Myometrial cell (primary cell): ENCODE measurements around the gene IFT74. TPM values are rescaled to one million over a fixed set of nuclear protein-coding genes. Genes with fewer than 3 reads are reported as not detected.

Experiments
- total RNA-seq: library from RNA; depleted of rRNA; stranded (reverse); fragments of >200 nt; gene quantifications from 2 replicates; pipeline ENCODE4 v1.2.3, GENCODE V29; 2015

Gene IFT74
- 8.4 and 9.7 TPM in 2 replicates for total RNA-seq

DNA sequence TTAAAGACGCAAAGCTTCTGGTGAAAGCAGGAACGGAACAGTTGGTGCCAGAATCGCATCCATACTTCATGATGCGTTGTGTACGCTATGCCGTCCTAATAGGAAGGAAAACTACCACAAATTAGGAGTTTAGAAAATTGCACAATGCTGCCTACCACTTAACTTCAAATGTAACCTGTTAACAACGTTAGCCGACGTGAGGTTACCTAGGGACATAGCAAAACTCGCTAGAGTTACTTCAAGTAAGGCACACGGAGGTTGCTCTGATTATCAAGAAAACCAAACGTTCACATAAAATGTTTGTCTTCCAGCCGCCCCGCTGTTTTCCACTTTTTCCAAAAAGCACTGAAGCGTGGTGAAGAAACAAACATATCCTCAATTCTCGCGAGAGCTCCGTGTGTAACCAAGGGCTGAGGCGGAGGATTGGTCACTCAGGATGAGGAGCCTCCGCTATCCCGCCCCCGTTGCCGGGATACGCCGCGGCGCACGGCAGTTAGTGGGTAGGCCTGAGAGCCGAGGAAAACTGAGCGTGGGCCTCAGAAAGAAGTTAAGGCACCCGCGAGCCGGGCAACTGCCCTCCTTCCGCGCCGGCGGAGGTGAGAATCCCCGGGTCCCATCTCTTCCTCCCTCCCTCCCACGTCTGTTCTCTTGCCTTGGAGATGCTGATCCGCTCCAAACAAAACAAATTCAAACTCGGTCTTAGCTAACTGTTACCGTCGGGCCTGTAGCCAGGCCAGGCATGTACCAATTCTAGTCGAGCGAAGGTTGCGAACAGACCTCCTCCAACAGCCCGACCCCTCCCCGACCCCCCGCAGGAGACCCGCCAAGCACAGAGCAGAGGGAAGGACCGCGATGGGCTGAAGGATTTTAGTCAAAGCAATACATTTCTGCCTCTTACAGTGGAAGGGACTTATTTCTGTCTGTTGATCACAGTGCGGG lies at the start of gene IFT74:
Gene IFT74, plus strand, starts transcription at position 492 of the 939 bp plus-strand sequence. CDS start 5,556 bp downstream, outside the sequence.

GRCh38 chr9:26946753-26947727 lies 9.2 kb upstream of the IFT74 start, which contains the start of gene PLAA:
Gene PLAA, minus strand, starts transcription at chr9:26947242. Its CDS starts 197 bp downstream, at chr9:26947045.

GRCh38 chr9:27005491-27005890 lies 49.3 kb downstream of the IFT74 start, which contains the start of gene LRRC19:
Gene LRRC19, minus strand, starts transcription at chr9:27005672. Its CDS starts 5,978 bp downstream, at chr9:26999694.

DNA sequence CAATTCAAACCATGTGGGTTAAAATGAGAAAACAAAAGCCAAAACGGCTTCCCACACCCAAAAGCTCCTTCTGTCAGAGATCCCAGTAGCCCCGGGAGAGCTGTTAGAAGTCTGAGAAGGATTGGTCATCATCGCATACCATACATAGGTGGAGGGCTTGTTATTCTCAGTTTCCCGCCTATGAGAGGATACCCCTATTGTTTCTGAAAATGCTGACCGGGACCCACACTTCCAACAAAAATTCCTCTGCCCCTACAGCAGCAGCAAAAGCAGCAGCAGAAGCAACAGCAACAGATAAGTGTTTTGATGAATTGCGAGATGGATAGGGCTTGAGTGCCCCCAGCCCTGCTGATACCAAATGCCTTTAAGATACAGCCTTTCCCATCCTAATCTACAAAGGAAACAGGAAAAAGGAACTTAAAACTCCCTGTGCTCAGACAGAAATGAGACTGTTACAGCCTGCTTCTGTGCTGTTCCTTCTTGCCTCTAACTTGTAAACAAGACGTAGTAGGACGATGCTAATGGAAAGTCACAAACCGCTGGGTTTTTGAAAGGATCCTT lies 152.8 kb downstream of the IFT74 start, which contains the start of gene TEK:
Gene TEK, plus strand, starts transcription at position 245 of the 561 bp plus-strand sequence. CDS start 366 bp downstream, outside the sequence.

Other genes with a start within 250 kb of the IFT74 start
- gene CAAP1, start 63.6 kb upstream of the IFT74 start, total RNA-seq: 11.7 and 13.5 TPM in 2 replicates
- gene PLAA, start 9.2 kb upstream of the IFT74 start, total RNA-seq: 33.2 and 35.4 TPM in 2 replicates
- not detected in 2 replicates for gene LRRC19, start 49.3 kb downstream of the IFT74 start, total RNA-seq
- gene TEK, start 152.8 kb downstream of the IFT74 start, total RNA-seq: 2.3 and 2.6 TPM in 2 replicates